GM18870 (cell line): Measurements from ENCODE around the gene LIMCH1.
"Not testable (repeated sequence)": the region's sequence is repeated elsewhere in the genome, so short reads cannot be mapped to it uniquely, and the experiment has no call there.

Experiments
- ATAC-seq: cut with Tn5 transposase; IDR thresholded peaks from one replicate; pipeline ENCODE4 v1.9.1; 2021; ENCODE audit warnings: moderate library complexity; ENCODE audit not compliant: unreplicated experiment

The LIMCH1 gene, protein sequence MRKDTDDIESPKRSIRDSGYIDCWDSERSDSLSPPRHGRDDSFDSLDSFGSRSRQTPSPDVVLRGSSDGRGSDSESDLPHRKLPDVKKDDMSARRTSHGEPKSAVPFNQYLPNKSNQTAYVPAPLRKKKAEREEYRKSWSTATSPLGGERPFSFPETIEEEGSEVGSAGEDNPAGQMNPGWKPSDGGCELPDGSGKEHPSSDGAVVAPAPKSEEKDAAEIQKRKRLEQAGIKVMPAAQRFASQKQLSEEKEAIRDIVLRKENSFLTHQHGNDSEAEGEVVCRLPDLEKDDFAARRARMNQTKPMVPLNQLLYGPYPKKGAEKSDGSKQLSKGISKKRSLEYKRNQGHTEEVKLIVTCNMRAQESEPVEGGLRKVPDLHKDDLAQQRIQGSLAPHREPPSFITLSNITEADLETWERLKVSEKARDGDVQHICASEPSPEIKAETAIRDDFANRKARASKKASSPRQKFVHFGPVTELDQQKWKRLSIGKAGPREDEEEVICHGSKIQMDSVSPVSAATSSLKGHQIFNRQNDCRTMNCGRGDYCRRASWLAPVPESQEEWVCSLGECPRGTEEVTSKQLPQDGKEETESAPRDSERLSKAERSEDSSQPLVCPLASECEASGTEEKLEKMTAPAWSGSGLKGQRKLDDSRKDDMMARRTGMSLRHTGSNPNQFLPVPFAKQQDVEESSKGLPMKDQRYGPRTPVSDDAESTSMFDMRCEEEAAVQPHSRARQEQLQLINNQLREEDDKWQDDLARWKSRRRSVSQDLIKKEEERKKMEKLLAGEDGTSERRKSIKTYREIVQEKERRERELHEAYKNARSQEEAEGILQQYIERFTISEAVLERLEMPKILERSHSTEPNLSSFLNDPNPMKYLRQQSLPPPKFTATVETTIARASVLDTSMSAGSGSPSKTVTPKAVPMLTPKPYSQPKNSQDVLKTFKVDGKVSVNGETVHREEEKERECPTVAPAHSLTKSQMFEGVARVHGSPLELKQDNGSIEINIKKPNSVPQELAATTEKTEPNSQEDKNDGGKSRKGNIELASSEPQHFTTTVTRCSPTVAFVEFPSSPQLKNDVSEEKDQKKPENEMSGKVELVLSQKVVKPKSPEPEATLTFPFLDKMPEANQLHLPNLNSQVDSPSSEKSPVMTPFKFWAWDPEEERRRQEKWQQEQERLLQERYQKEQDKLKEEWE (N-terminal part only)

DNA sequence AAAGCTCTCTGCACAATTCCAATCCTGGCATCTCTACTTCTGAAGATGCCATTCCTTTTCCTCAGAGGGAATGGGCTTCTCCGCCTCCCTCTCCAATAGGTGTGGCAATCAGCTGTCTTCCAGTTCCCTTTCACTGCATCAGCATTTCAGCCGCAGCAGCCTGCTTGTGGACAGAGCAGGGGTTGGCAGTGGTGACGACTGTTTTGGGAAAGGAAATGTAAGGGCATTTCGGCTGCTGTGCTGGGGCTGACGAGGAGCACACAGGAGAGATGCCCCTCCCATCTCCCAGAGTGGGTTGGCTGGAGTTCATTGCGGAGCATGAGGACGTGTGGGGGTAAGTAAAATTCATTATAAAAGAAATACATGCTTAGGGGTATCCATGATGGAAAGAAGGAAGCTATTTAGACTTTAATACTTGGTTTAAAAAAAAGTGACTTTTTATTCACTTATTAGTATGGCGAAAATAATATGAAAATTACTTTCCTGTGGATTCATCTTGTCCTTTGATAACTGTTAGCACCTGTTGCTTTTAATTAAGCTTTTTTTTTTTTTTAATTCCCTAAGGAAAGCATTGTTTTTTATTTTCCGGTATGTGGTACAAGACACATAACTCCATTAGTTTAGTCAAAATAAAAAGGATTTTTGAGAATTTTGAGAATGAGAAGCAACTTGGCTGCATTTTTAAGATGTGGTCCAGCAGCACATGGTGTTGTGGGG lies at the start of gene LIMCH1:
Gene LIMCH1, plus strand, starts transcription at position 141 of the 717 bp plus-strand sequence. CDS start 67,839 bp downstream, outside the sequence.
- no peak for ATAC-seq

DNA sequence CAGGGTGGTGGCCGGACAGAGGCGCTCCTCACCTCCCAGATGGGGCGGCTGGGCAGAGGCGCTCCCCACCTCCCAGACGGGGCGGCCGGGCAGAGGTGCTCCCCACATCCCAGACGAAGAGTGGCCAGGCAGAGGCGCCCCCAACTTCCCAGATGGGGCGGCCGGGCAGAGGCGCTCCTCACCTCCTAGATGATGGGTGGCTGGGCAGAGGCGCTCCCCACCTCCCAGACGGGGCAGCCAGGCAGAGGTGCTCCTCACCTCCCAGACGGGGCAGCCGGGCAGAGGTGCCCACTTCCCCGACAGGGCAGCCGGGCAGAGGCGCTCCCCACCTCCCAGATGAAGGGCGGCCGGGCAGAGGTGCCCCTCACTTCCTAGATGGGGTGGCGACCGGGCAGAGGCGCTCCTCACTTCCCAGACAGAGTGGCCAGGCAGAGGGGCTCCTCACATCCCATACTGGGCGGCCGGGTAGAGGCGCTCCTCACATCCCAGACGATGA lies 46.8 kb upstream of the LIMCH1 start:
- ATAC-seq = not testable (repeated sequence)

DNA sequence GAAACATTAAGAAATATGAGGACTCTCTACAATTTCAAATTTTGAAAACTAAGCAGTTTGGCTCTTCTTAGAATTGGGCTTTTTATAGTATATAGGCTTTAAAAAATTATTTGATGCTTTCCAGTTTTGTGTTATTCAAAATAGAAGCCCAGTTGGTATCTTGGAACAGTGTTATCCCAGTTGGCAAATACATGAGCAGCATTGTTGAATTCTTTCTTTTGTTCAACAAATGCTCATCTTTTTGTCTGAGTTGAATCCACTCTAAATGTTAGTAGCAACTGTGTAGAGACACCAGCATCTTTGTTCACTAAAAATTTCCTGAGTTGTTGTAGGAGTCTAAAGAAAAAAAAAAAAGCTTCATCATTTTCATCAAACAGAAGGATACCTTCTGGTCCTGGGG lies 41.0 kb upstream of the LIMCH1 start:
- no peak for ATAC-seq

DNA sequence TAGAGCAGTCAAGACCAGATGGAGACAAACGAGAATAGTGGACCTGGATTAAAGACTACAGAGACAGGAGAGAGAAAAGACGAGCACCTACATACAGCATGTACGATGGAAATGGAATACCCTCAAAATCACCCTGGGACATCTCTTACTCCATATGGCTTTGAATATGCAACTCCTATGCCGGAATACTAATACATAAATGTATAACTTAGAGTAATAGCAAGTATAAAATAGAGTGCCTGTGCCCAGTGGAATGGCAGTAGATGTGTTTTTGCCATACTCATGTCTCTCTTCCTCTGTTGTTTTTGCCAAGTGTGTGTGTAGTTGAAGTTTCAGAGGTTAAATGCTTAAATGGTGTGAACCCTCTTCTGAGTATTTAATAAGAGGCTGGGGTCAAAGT lies 39.8 kb upstream of the LIMCH1 start:
- ATAC-seq = no peak

DNA sequence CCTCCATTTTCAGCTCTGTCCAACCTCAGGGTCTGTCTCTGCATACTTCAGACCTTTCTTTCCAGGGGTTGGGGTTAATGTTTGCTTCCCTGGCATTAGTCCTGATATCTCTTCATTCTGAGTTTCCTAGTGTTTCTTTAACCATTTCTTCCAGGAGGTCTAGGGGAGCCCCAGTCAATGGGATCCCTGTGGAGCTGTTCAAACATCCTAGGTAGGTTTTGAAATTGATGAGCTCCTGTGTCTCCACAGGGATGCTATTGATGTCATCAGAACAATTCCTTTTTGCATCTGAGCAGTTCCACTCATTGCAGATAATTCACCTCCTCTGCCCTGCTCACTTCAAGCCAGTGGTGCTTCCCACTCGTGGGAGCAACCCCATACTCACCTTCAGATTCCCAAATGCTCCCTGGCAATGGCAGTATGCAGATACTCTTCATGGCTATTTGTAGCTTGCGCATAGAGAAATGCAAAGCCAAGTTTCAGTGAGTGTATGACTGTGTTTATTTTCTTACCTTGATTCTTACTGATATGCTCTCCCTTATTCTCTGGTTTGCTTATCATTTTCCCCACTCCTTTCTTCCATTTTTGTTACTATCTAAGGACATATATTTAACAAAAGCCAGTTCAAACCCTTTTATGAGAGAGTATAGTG lies 33.7 kb upstream of the LIMCH1 start:
- ATAC-seq = no peak

DNA sequence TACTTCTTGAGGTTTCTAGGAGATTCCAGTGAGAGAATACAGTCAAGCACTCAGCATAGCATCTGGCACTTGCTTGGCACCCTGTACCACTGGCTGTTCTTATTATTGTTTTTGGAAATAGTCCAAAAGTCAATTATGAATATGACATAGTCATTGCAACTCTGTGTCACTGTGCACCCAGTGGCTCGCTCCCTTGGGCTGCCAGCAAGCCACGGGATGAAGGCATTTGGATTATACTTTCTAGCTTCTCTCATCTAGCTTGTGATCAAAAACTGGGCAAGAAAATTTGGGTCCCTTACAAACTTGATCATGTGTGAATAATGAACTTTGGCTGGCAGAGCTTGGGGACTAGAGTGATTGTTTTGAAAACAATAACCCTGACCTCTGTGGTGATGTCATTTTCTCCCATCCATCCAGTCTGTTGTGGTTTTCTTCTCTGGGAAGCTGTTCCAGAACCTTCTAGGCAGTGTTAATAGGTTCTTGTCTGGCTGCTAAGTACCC lies 32.7 kb upstream of the LIMCH1 start:
- no peak for ATAC-seq

DNA sequence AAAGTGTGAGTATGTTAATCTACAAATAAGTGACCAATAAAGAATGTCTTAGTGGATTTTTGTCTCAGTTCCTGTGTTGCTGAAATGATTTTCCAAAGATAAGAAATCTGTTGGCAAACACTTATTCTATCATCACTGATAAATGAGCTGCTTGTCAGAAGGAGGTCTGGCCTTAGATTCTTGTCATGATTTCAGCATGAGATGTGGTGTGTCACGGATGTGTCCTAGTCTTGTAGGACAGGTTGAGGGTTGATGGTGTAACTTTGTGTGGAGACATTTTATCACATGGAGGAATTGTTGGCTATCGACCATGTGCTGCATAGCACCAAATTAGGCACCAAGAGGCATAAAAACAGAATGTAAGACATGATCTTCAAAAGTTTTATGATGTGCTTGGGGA lies 31.8 kb upstream of the LIMCH1 start:
- ATAC-seq = no peak

DNA sequence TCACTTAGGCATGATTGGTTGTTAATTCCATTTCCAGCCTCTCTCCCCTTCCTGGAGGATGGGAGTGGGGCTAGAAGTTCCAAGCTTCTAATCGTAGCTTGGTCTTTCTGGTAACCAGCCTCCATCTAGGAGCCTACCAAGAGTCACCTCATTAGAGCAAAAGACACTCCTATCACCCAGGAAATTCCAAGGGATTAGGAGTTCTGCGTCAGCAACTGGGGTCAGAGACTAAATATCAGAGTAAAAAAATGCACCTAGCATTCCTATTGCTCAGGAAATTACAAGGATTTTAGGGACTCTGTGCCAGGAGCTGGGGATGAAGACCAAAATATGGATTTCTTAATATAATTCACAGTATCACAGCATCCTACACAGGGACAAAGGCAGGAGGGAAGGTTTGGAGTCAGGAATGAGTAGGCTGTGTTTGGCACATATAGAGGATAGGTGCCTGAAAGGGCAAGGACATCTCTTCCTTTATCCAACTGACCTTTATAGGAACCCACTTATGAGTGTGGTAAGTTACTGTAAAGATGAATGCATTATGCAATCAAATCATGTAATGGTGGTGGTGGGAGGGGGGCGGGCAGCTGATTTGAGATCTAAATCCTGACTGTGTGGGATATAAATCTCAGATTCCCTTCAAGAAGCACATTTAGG lies 30.5 kb upstream of the LIMCH1 start:
- no peak for ATAC-seq

DNA sequence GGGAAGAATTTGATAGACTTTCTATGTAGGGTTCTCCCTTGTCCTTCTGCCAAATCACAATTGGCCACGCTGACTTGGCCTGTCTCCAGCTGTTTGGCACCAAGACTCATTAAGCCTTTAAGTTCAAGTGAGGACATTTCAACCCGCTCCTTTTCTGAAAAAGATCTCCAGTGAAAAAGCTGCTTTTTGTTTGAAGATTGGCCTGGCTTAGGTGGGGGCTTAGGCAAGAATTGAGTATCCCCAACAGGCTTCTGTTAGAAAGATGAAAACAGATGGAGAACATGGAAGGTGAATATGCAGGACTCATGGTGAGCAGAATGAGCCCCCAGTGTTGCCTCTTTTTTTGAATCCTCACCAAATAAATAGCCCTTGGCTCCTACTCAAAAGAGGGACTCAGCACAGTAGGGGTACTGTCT lies 28.5 kb upstream of the LIMCH1 start:
- ATAC-seq = no peak

DNA sequence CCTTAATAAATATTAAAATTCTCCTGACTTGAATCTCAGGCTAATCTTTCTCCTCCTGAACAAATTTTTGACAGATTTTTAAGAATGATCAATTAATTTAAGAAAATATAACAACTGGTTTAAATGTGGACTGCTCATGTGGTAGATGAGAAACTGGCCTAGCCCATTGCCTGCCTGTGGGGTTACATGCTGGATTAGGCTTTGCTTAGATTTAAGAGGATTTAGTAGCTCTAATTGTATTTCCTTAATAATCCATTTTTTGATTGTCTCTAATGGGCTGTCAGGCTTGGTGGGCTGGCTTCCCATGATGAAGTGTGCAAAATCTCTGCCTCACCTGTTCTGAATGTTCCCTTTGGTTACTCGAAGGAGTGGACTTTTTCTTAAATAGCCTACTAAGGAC lies 27.8 kb upstream of the LIMCH1 start:
- ATAC-seq = no peak

DNA sequence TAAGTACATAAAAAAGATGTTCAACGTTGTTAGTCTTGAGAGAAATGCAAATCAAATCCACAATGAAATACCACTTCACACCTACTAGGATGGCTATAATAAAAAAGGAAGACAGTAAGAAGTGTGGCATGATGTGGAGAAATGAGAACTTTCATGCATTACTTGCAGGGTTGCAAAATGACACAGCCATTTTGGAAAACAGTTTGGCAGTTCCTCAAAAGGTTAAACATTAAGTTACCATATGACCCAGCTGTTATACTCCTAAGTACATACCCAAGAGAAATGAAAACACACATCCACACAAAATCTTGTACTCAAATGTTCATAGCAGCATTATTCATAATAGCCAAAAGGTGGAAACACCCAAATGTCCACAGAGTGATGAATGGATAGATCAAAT lies 25.8 kb upstream of the LIMCH1 start:
- no peak for ATAC-seq

DNA sequence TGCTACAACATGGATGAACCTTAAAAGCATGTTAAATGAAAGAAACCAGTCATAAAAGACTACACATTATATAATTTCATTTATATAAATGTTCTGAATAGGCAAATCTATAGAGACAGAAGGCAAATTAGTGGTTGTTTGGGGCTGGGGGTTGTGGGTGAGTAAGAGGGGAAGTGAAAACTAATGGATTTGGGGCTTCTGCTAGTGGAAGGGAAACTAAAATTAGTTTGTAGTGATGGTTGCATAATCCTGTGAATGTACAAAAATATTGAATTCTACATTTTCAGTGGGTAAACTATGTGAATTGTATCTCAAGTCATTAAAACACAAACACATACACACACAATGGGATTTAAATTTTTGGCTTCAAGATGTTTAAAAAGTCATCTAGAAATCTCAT lies 25.4 kb upstream of the LIMCH1 start:
- no peak for ATAC-seq

DNA sequence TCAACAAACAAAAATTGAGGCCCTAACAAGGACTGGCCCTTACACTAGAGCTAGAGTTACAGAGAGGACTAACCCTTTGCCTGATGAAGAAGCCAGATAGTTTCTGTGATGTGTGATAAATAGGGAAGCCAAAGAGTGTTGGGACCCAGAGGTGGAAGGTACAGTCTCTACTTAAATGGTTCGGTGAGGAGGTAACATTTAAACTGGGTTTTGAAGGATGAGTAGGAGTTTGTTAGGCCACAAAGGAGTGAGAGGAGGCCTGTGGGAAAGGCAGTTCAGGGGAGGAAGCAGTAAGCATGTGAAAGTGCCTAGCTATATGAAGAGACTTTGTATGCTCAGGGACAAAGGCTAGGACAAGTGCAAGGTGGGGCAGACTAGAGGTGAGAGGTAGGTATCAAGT lies 23.8 kb upstream of the LIMCH1 start:
- ATAC-seq = no peak

DNA sequence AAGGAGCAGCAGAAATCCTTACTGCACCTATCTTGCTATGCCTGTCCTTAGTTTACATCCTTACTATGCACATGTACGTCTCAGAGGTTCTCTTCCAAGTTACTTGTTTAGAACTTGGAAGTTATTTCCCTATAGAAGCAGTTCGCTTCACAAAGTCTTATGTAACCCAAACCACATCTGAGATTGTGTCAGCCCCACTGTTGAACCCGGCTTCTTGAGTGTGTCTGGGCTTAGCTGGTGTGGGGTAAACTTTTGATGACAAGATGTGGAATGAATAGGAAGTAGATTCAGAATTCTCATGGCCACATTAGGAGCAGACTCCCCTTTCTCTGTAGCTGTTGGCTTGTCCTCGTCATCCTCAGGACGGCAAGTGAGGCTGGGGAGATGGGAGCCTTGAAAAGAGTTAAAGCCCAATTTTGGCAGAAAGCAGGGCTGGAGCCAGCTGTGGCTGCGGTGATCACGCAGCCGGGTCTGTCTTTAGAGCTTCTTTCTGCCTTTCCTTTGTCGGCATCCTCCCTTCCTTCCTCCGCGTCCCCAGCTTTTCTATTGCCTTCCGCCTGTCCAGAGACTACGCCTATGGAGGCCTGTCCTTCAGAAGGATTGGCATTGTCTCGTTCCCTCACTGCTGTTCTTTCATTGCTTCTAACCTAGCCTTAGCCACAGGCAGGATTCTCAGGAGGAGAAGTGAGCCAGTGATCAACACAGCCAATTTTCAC lies 23.0 kb upstream of the LIMCH1 start:
- no peak for ATAC-seq

DNA sequence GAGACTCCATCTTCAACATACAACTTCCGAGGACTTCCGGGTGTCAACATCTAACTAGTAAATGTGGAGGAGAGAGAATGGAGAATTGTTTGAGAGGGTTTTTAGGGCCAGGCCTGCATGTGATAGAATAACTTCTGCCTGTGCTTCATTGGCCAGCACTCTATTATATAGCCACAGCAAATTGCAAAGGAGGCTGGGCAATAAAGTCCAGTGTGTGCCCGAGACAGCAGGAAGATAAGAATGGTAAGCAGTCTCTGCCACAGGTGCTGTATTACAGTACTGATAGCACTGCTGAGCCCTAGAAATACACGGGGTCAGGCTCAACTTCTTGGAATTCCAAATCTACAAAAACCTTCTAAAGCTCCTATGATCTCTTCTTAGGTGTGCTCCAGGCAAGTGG lies 20.8 kb upstream of the LIMCH1 start:
- no peak for ATAC-seq

DNA sequence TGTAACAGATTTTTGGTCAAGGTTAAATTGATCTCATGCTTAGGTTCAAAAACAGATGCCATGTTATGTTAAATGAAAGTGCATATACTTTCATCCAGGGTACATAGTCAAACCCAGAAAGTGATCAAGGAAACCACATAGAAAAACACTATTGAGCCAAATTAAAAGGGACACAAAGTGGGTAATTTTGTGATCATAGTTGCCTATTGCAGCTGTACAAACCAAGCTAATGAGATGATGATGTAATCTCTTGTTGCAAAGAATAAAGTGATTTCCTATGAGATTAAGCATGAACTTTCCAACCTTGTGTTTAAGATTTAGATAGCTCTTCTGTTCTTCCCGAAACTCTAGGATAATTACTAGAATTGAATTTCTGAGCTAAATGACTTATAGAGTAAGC lies 20.2 kb upstream of the LIMCH1 start:
- ATAC-seq = no peak

DNA sequence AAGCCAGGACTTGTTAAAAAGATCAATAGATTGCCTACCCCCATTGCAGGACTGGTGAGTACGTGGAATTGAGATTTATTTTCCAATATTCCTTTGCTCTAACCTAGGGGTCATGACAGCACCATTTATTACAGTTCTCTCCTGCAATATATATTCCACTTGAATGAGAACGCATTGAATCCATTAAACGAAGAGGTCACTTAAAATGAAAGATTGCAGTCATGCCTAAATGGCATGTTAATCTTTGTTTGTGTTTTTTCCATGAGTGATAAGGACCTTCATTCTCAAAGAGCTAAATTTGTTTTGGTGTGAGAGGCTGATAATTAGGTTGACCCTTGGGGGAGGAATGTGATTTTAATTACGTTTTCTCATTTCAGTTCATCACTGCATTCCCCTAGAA lies 13.5 kb upstream of the LIMCH1 start:
- ATAC-seq = no peak

DNA sequence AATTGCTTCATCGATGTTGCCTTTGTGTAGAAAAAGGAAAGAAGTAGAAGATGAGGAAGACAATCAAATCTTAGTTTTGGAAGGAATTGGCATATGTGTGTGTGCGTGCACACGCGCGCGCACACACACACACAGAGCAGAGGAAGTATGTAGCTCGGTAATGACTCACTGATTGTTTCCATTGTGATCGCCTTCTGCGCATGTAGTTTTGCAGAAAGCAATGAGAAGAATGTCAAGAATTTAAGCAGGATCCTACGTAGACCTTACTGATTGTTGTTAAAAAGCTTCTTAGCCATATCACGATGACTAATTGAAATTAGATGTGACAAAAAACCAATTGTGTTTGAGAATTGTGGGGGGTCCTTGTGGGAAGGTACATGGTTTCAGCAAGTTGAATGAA lies 12.8 kb upstream of the LIMCH1 start:
- ATAC-seq = no peak

DNA sequence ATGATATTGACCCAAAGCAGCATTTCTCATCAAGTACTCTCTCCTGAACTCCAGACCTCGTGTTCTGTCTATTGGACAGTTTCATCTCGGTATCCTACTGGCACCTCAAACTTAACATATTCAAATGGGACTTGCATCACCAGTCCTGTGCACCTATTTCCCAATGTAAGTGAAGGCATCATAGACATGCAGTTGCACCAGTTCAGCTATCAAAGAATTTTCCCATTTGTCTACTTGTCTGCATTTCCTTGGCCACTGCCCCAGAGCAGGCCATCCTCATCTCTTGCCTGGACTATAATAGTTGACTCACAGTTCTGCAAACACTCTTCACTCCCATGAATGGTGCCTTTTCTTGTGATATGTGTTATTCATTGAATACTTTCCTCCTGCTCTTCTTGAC lies 11.3 kb upstream of the LIMCH1 start:
- ATAC-seq = no peak
